Measurements from ENCODE around the gene HIP1R. TPM values are rescaled to one million over a fixed set of nuclear protein-coding genes. Genes with fewer than 3 reads are reported as not detected.

Gene HIP1R
- total and polyA plus RNA-seq, 2 of the 13 experiments (the other 11 are each of a cell fraction or from before 2014, with no cell fraction given): 18.4 to 25.5 TPM

GRCh38 chr12:122860854-122861586 is 25.8 kb downstream of the HIP1R start (continued):
- no peak for TF ChIP-seq TFDP1 (CRISPR knock-in tag; IDR thresholded peaks at IDR 0.05; ENCODE audit: borderline replicate concordance)
- TF ChIP-seq CEBPZ (IDR thresholded peaks at IDR 0.05; ENCODE audit: low read length): no peak
- no peak for TF ChIP-seq KAT8 (CRISPR knock-in tag; IDR thresholded peaks at IDR 0.05)

- intact Hi-C loops (cut with micrococcal nuclease; ENCODE audit: unreplicated experiment) (no loop called here), in situ Hi-C loops (cut with HindIII; ENCODE audit: extremely low pct_ligation_motif_present, low pct_unique_long_range_greater_than_20kb) (loop anchor here (25.0 kb wide), 1 partner anchor 376 kb away; the partner anchor contains the start of genes MPHOSPH9 and MTRFR)
- Histone ChIP-seq H3K4me3 (replicated peaks in 1 of 3; ENCODE audit: insufficient read depth in 1 of 3, low read depth in 2 of 3, low read length in 3 of 3) (no peak overlapping the region), H2AFZ (ENCODE audit: low read length) (no peak overlapping the region), H3K79me2 (ENCODE audit: insufficient read depth, low read length) (no peaks in the 10 kb centered on the region), H3K4me2 (ENCODE audit: low read depth, low read length) (no peak overlapping the region), H3K36me3 (replicated peaks in 1 of 2; ENCODE audit: control insufficient read depth in 1 of 2, insufficient read depth in 2 of 2, low read length in 2 of 2) (peaks cover 1 to 3% of the 10 kb centered on the region in 2 experiments; a peak in 2 of 5 replicates), H3K27me3 (ENCODE audit: control insufficient read depth in 1 of 2, insufficient read depth in 2 of 2, low read length in 2 of 2) (no peaks in the 10 kb centered on the region), H3K27ac (ENCODE audit: extremely low read length, insufficient read depth, low read length) (peak overlapping the region; percentile 61), H3K9ac (ENCODE audit: insufficient read depth, low read depth, low read length) (no peak overlapping the region), H3K4me1 (ENCODE audit: insufficient read depth, low read length) (peaks cover 72% of the 10 kb centered on the region), H4K20me1 (ENCODE audit: insufficient read depth, low read length) (no peaks in the 10 kb centered on the region), H3K9me3 (ENCODE audit: low read length) (no peaks in the 10 kb centered on the region)
- DNase-seq (ENCODE audit: low spot score) (no peak), FAIRE-seq (no peak), ATAC-seq (no peak)
- TF ChIP-seq ZNF460 (CRISPR knock-in tag; IDR thresholded peaks at IDR 0.05; ENCODE audit: borderline replicate concordance) (no peak), ZNF343 (CRISPR knock-in tag; IDR thresholded peaks at IDR 0.05) (no peak), GATAD1 (CRISPR knock-in tag; IDR thresholded peaks at IDR 0.05) (no peak), AHDC1 (CRISPR knock-in tag; IDR thresholded peaks at IDR 0.05; ENCODE audit: borderline replicate concordance) (no peak)
- ChIA-PET CTCF (ENCODE audit: low intra/inter-chr PET ratio, low total read pairs) (no interaction called here), POLR2A (interaction anchor here (0.8 to 1.5 kb wide), 2 partner anchors 19 to 20 kb away, joined by 3 to 5 read pairs; no protein-coding TSS in a partner anchor)
- no TSS peak for BruUV-seq (replicated peaks)
- WGBS (ENCODE audit: low lambda C conversion rate): 60% methylated on average over 1 of the region's 5 CpGs
Measured at GRCh38 chr12:122861587-122861970, 26.3 kb downstream of the HIP1R start.

Measured in HepG2 (cell line).